HepG2 (cell line): ENCODE data around the gene NFATC2. TPM values are rescaled to one million over a fixed set of nuclear protein-coding genes. Genes with fewer than 3 reads are reported as not detected.
A peak's percentile ranks its signal among the peaks of the same experiment; 100 is the strongest.

Experiments
- ARID4A ChIP-seq: sonication (generic); formaldehyde crosslinking; IDR thresholded peaks from 2 replicates; pipeline ENCODE4 v1.5.0; 2020; ENCODE audit warnings: mild to moderate bottlenecking, missing genetic modification reagents, borderline replicate concordance
- CEBPZ ChIP-seq: IDR thresholded peaks from 2 replicates; pipeline ENCODE4 v1.6.1; 2012; ENCODE audit warnings: low read length, improper control_type of control experiment
- GATAD1 ChIP-seq: IDR thresholded peaks from 2 replicates; pipeline ENCODE4 v1.6.1; 2016; ENCODE audit warnings: missing genetic modification reagents, missing compliant biosample characterization
- ZBTB2 ChIP-seq: sonication (generic); formaldehyde crosslinking; IDR thresholded peaks from 2 replicates; pipeline ENCODE4 v1.8.0; 2022; ENCODE audit warnings: low read depth, missing genetic modification reagents
- ZFP41 ChIP-seq: sonication (generic); formaldehyde crosslinking; IDR thresholded peaks from 2 replicates; pipeline ENCODE4 v1.4.0; 2020; ENCODE audit warnings: mild to moderate bottlenecking, missing genetic modification reagents, borderline replicate concordance
- ZHX2 ChIP-seq, 2 experiments: sonication (generic) in 1 of 2; formaldehyde crosslinking in 1 of 2; IDR thresholded peaks; 2 replicates each; pipeline versions ENCODE4 v1.6.1 to v1.9.0; 2014 to 2022; ENCODE audit warnings: antibody characterized with exemption in 1 of 2, borderline replicate concordance in 1 of 2, inconsistent platforms in 1 of 2, low read depth in 1 of 2, missing genetic modification reagents in 1 of 2
- ZNF12 ChIP-seq: sonication (generic); formaldehyde crosslinking; IDR thresholded peaks from 2 replicates; pipeline ENCODE4 v1.5.0; 2020; ENCODE audit warnings: missing genetic modification reagents
- ZNF354B ChIP-seq: sonication (generic); formaldehyde crosslinking; IDR thresholded peaks from 2 replicates; pipeline ENCODE4 v1.8.0; 2022; ENCODE audit warnings: mild to moderate bottlenecking, missing genetic modification reagents
- ZNF615 ChIP-seq: sonication (generic); formaldehyde crosslinking; IDR thresholded peaks from 2 replicates; pipeline ENCODE4 v1.5.0; 2020; ENCODE audit warnings: mild to moderate bottlenecking, missing genetic modification reagents, borderline replicate concordance
- ZNF672 ChIP-seq: sonication (generic); formaldehyde crosslinking; IDR thresholded peaks from 2 replicates; pipeline ENCODE4 v1.8.1; 2022; ENCODE audit warnings: missing genetic modification reagents
- ZNF713 ChIP-seq: sonication (generic); formaldehyde crosslinking; IDR thresholded peaks from 2 replicates; pipeline ENCODE4 v1.4.0; 2020; ENCODE audit warnings: mild to moderate bottlenecking, missing genetic modification reagents
- polyA plus RNA-seq, 8 experiments: library from polyadenylated mRNA; depleted of rRNA in 3 of 8; stranded (reverse) in 7 of 8; unstranded in 1 of 8; fragments of >200 nt; fragmentation: Illumina TruSeq in 4 of 8; extraction: Trizol in 4 of 8; gene quantifications; 2 replicates each; pipeline versions ENCODE4 v1.2.1 to v1.2.3, GENCODE V29; 2011 to 2016; ENCODE audit warnings: low read depth in 4 of 8, missing spikeins in 1 of 8, mixed read lengths in 1 of 8; ENCODE audit not compliant: insufficient read depth in 1 of 8
- total RNA-seq, 5 experiments: library from RNA; depleted of rRNA; stranded (reverse); fragments of >200 nt; fragmentation: Illumina TruSeq; extraction: Trizol; gene quantifications; 2 replicates each; pipeline ENCODE4 v1.2.3, GENCODE V29; 2016; ENCODE audit warnings: low read depth in 1 of 5

Gene NFATC2
- total and polyA plus RNA-seq, 2 of the 13 experiments (the other 11 are each of a cell fraction or from before 2014, with no cell fraction given), result 1.9 to 3.3 TPM

GRCh38 chr20:51428401-51429143 lies 113.9 kb downstream of the NFATC2 start (continued):
- TF ChIP-seq GATAD1 (CRISPR knock-in tag), result no peak
- no peak for TF ChIP-seq ZNF713 (CRISPR knock-in tag)
- 0 out of 2 replicates have a peak, but pooled peaks have one; percentile 26 for TF ChIP-seq ZHX2 (IDR thresholded peaks at IDR 0.05; ENCODE audit: low read depth)
- TF ChIP-seq ZHX2 (CRISPR knock-in tag; IDR thresholded peaks at IDR 0.05; ENCODE audit: borderline replicate concordance), result no peak
- TF ChIP-seq ZNF672 (CRISPR knock-in tag), result no peak
- TF ChIP-seq ARID4A (CRISPR knock-in tag), result peak; percentile 57; the same call in 1 of the 2 replicates
- TF ChIP-seq CEBPZ, result no peak
- TF ChIP-seq ZNF12 (CRISPR knock-in tag), result no peak
- no peak for TF ChIP-seq ZFP41 (CRISPR knock-in tag)
- TF ChIP-seq ZBTB2 (CRISPR knock-in tag), result no peak
- TF ChIP-seq ZNF354B, result no peak
- TF ChIP-seq ZNF615 (CRISPR knock-in tag), result no peak
